ENCODE data around the gene SYT1. TPM values are rescaled to one million over a fixed set of nuclear protein-coding genes. Genes with fewer than 3 reads are reported as not detected.

The SYT1 gene
- total RNA-seq, 2 donors from 2014 or later: not detected

- no peak for DNase-seq (ENCODE audit: low spot score in 2 of 2)
- no peak for ATAC-seq
- Mint-ChIP-seq H3K36me3 (no peaks in the 10 kb centered on the region), H3K27ac (no peak overlapping the region), H3K9me3 (peaks cover 0 to 7% of the 10 kb centered on the region in 2 donors)
These were observed 195.0 kb downstream of the SYT1 start for GRCh38 chr12:79059557-79059956.

- H3K36me3 Mint-ChIP-seq: no peaks in the 10 kb centered on the region
- H3K27ac Mint-ChIP-seq: no peak overlapping the region
- ATAC-seq: no peak
- H3K9me3 Mint-ChIP-seq: peaks cover 3 to 4% of the 10 kb centered on the region in 2 donors
- DNase-seq (ENCODE audit: low spot score in 2 of 2): no peak
These were observed 198.7 kb downstream of the SYT1 start for GRCh38 chr12:79063258-79063657.

- DNase-seq (ENCODE audit: low spot score in 2 of 2): no peak
- H3K36me3 Mint-ChIP-seq: no peaks in the 10 kb centered on the region
- H3K27ac Mint-ChIP-seq: no peak overlapping the region
- ATAC-seq: no peak
- peaks cover 3 to 4% of the 10 kb centered on the region in 2 donors for H3K9me3 Mint-ChIP-seq
These were observed 203.4 kb downstream of the SYT1 start for GRCh38 chr12:79067977-79068376.

- peaks cover 1 to 3% of the 10 kb centered on the region in 2 donors for H3K9me3 Mint-ChIP-seq
These were observed 204.4 kb downstream of the SYT1 start for GRCh38 chr12:79069009-79069408.

GRCh38 chr12:79071498-79071897 is 206.9 kb downstream of the SYT1 start:
- no peak for DNase-seq (ENCODE audit: low spot score in 2 of 2)
- Mint-ChIP-seq H3K27ac (no peak overlapping the region), H3K36me3 (no peaks in the 10 kb centered on the region), H3K9me3 (peaks cover 6 to 8% of the 10 kb centered on the region in 2 donors)
- ATAC-seq: no peak

More at GRCh38 chr12:79069009-79069408, 204.4 kb downstream of the SYT1 start:
- ATAC-seq: no peak
- no peak overlapping the region for H3K27ac Mint-ChIP-seq
- H3K36me3 Mint-ChIP-seq: no peaks in the 10 kb centered on the region
- no peak for DNase-seq (ENCODE audit: low spot score in 2 of 2)

- DNase-seq (ENCODE audit: low spot score in 2 of 2) (no peak), ATAC-seq (no peak)
- Mint-ChIP-seq H3K27ac (no peak overlapping the region), H3K36me3 (no peaks in the 10 kb centered on the region), H3K9me3 (peaks cover 8 to 12% of the 10 kb centered on the region in 2 donors)
These were observed 208.9 kb downstream of the SYT1 start for GRCh38 chr12:79073506-79073905.

- no peak for DNase-seq (ENCODE audit: low spot score in 2 of 2)
- H3K36me3 Mint-ChIP-seq: no peaks in the 10 kb centered on the region
- H3K9me3 Mint-ChIP-seq: peaks cover 4% of the 10 kb centered on the region in 2 donors
- no peak for ATAC-seq
- H3K27ac Mint-ChIP-seq: no peak overlapping the region
These were observed 218.0 kb downstream of the SYT1 start for GRCh38 chr12:79082595-79082994.

GRCh38 chr12:79083181-79083580 is 218.6 kb downstream of the SYT1 start:
- DNase-seq (ENCODE audit: low spot score in 2 of 2) (no peak), ATAC-seq (no peak)
- Mint-ChIP-seq H3K36me3 (no peaks in the 10 kb centered on the region), H3K9me3 (peaks cover 5% of the 10 kb centered on the region in 2 donors), H3K27ac (no peak overlapping the region)

- Mint-ChIP-seq H3K27ac (no peak overlapping the region), H3K9me3 (peaks cover 9 to 10% of the 10 kb centered on the region in 2 donors), H3K36me3 (no peaks in the 10 kb centered on the region)
- DNase-seq (ENCODE audit: low spot score in 2 of 2): no peak
- ATAC-seq: no peak
These were observed 220.6 kb downstream of the SYT1 start for GRCh38 chr12:79085106-79085682.

- H3K27ac Mint-ChIP-seq: no peak overlapping the region
- ATAC-seq: no peak
- no peaks in the 10 kb centered on the region for H3K36me3 Mint-ChIP-seq
- H3K9me3 Mint-ChIP-seq: peaks cover 5 to 14% of the 10 kb centered on the region in 2 donors
- DNase-seq (ENCODE audit: low spot score in 2 of 2): no peak
These were observed 222.1 kb downstream of the SYT1 start for GRCh38 chr12:79086541-79087296.

- no peak for DNase-seq (ENCODE audit: low spot score in 2 of 2)
- ATAC-seq: no peak
- no peak overlapping the region for H3K27ac Mint-ChIP-seq
- H3K9me3 Mint-ChIP-seq: peaks cover 10 to 12% of the 10 kb centered on the region in 2 donors
- no peaks in the 10 kb centered on the region for H3K36me3 Mint-ChIP-seq
These were observed 234.0 kb downstream of the SYT1 start for GRCh38 chr12:79098530-79098929.

- no peaks in the 10 kb centered on the region for H3K36me3 Mint-ChIP-seq
- H3K9me3 Mint-ChIP-seq: peaks cover 9 to 13% of the 10 kb centered on the region in 2 donors
- DNase-seq (ENCODE audit: low spot score in 2 of 2) (no peak), ATAC-seq (no peak)
- H3K27ac Mint-ChIP-seq: no peak overlapping the region
These were observed 244.4 kb downstream of the SYT1 start for GRCh38 chr12:79108962-79109361.

- Mint-ChIP-seq H3K9me3 (peaks cover 5 to 8% of the 10 kb centered on the region in 2 donors), H3K36me3 (no peaks in the 10 kb centered on the region)
- no peak for ATAC-seq
These were observed 250.3 kb downstream of the SYT1 start for GRCh38 chr12:79114896-79115295.

GRCh38 chr12:79115743-79116142 is 251.2 kb downstream of the SYT1 start:
- Mint-ChIP-seq H3K9me3 (peaks cover 5 to 8% of the 10 kb centered on the region in 2 donors), H3K27ac (no peak overlapping the region), H3K36me3 (no peaks in the 10 kb centered on the region)
- ATAC-seq (no peak), DNase-seq (ENCODE audit: low spot score in 2 of 2) (no peak)

More at GRCh38 chr12:79114896-79115295, 250.3 kb downstream of the SYT1 start:
- DNase-seq (ENCODE audit: low spot score in 2 of 2): no peak
- no peak overlapping the region for H3K27ac Mint-ChIP-seq

GRCh38 chr12:79119796-79120195 is 255.2 kb downstream of the SYT1 start:
- Mint-ChIP-seq H3K9me3 (peaks cover 0 to 13% of the 10 kb centered on the region in 2 donors), H3K36me3 (no peaks in the 10 kb centered on the region), H3K27ac (no peak overlapping the region)
- no peak for DNase-seq (ENCODE audit: low spot score in 2 of 2)
- ATAC-seq: no peak

- Mint-ChIP-seq H3K27ac (no peak overlapping the region), H3K9me3 (peaks cover 0 to 13% of the 10 kb centered on the region in 2 donors), H3K36me3 (no peaks in the 10 kb centered on the region)
- no peak for ATAC-seq
- no peak for DNase-seq (ENCODE audit: low spot score in 2 of 2)
These were observed 256.9 kb downstream of the SYT1 start for GRCh38 chr12:79121486-79121885.

- no peak for ATAC-seq
- Mint-ChIP-seq H3K9me3 (peaks cover 6 to 16% of the 10 kb centered on the region in 2 donors), H3K27ac (no peak overlapping the region), H3K36me3 (no peaks in the 10 kb centered on the region)
- DNase-seq (ENCODE audit: low spot score in 2 of 2): no peak
These were observed 259.8 kb downstream of the SYT1 start for GRCh38 chr12:79124385-79124784.

GRCh38 chr12:79125358-79125757 is 260.8 kb downstream of the SYT1 start:
- Mint-ChIP-seq H3K9me3 (peaks cover 6 to 18% of the 10 kb centered on the region in 2 donors), H3K36me3 (no peaks in the 10 kb centered on the region), H3K27ac (no peak overlapping the region)
- no peak for ATAC-seq
- DNase-seq (ENCODE audit: low spot score in 2 of 2): no peak
